H1 (cell line): ENCODE data around the gene PKIB.

Experiments used
- CEBPB ChIP-seq: IDR thresholded peaks from 2 replicates; pipeline ENCODE4 v1.6.1; 2012; ENCODE audit warnings: low read depth, low read length
- NANOG ChIP-seq: IDR thresholded peaks from 2 replicates; pipeline ENCODE4 v1.6.1; 2011; ENCODE audit warnings: low read length, low read depth, mild to moderate bottlenecking, inconsistent platforms; ENCODE audit not compliant: insufficient read depth, poor library complexity, severe bottlenecking
- TCF12 ChIP-seq: IDR thresholded peaks from 2 replicates; pipeline ENCODE4 v1.6.1; 2011; ENCODE audit warnings: low read depth, mild to moderate bottlenecking, low read length

GRCh38 chr6:122713138-122713537 is 102.9 kb downstream of the PKIB start:
- TF ChIP-seq TCF12 (no peak), CEBPB (no peak), NANOG (no peak)
